Thyroid gland (tissue), 4 donors: ENCODE data around the gene OR7A5. TPM values are rescaled to one million over a fixed set of nuclear protein-coding genes. Genes with fewer than 3 reads are reported as not detected.
"Not testable (repeated sequence)": the region's sequence is repeated elsewhere in the genome, so short reads cannot be mapped to it uniquely, and the experiment has no call there.

ENCODE experiments used
- DNase-seq, 2 donors: peaks; one replicate each; pipeline ENCODE4 v3.0.0-alpha.2; 2019
- H3K27ac ChIP-seq, 3 donors: fragments of 200-600 bp; sonication (generic); 1 replicate in 2 of 3; 2 replicates in 1 of 3; pipeline ENCODE4 v1.5.1; 2016 to 2019; ENCODE audit warnings: mild to moderate bottlenecking in 1 of 3, moderate library complexity in 1 of 3
- H3K27me3 ChIP-seq: fragments of 200-600 bp; sonication (generic); one replicate; pipeline ENCODE4 v1.5.1; 2019
- H3K36me3 ChIP-seq, 2 donors: fragments of 200-600 bp; sonication (generic); one replicate each; pipeline ENCODE4 v1.5.1; 2016 to 2019
- H3K4me1 ChIP-seq, 2 donors: fragments of 200-600 bp; sonication (generic); one replicate each; pipeline ENCODE4 v1.5.1; 2017 to 2019
- H3K4me3 ChIP-seq, 3 donors: fragments of 200-600 bp; sonication (generic); replicated peaks in 1 of 3; 1 replicate in 2 of 3; 2 replicates in 1 of 3; pipeline ENCODE4 v1.5.1; 2016; ENCODE audit warnings: mild to moderate bottlenecking in 1 of 3
- H3K9me3 ChIP-seq: fragments of 200-600 bp; sonication (generic); one replicate; pipeline ENCODE4 v1.5.1; 2017
- CTCF ChIP-seq, 6 experiments: fragments of 200-600 bp in 3 of 6; fragments of 450-650 bp in 3 of 6; sonication (generic) in 3 of 6; IDR thresholded peaks; one replicate each; pipeline ENCODE4 v1.5.1; 2016 to 2019; ENCODE audit warnings: antibody characterized with exemption in 6 of 6, mild to moderate bottlenecking in 2 of 6, inconsistent platforms in 1 of 6, moderate library complexity in 1 of 6
- POLR2A ChIP-seq, 2 donors: fragments of 450-650 bp; IDR thresholded peaks; one replicate each; pipeline ENCODE4 v1.6.1; 2017; ENCODE audit warnings: antibody characterized with exemption in 2 of 2, mild to moderate bottlenecking in 2 of 2, moderate library complexity in 1 of 2
- WGBS, 2 donors: methylation state at CpG; one replicate each; pipeline ENCODE4 v1.1.5; 2017; 5-methylcytosine and 5-hydroxymethylcytosine counted together
- intact Hi-C: fragments of 100-400 bp; cut with DNase I; formaldehyde crosslinking; loops from one replicate; pipeline ENCODE4 v1.15.1; 2023
- total RNA-seq, 4 donors: library from RNA; depleted of rRNA; stranded (reverse); fragments of >200 nt; gene quantifications; one replicate each; pipeline ENCODE4 v1.2.3, GENCODE V29; 2016

OR7A5 gene
- total RNA-seq, 4 donors from 2014 or later: not detected

- Histone ChIP-seq H3K4me3 (no peak overlapping the region), H3K36me3 (no peaks in the 10 kb centered on the region), H3K27ac (no peak overlapping the region), H3K4me1 (no peaks in the 10 kb centered on the region), H3K9me3 (no peaks in the 10 kb centered on the region), H3K27me3 (no peaks in the 10 kb centered on the region)
- intact Hi-C loops: no loop called here
- DNase-seq: no peak
- TF ChIP-seq POLR2A (IDR thresholded peaks at IDR 0.05) (no peak), CTCF (IDR thresholded peaks at IDR 0.05) (no peak)
- WGBS, 2 donors: 82 to 89% methylated on average over 3 of the region's 3 CpGs
Measured at GRCh38 chr19:14804765-14805164, 30.2 kb downstream of the OR7A5 start.

- Histone ChIP-seq H3K4me3 (no peak overlapping the region), H3K27me3 (no peaks in the 10 kb centered on the region), H3K4me1 (no peaks in the 10 kb centered on the region), H3K27ac (no peak overlapping the region), H3K36me3 (no peaks in the 10 kb centered on the region), H3K9me3 (no peaks in the 10 kb centered on the region)
- TF ChIP-seq POLR2A (IDR thresholded peaks at IDR 0.05): no peak
- TF ChIP-seq CTCF (IDR thresholded peaks at IDR 0.05): no peak
- intact Hi-C loops: no loop called here
- no peak for DNase-seq
- WGBS, 2 donors: 76 to 79% methylated on average over 5 of the region's 5 CpGs
Measured at GRCh38 chr19:14798760-14799159, 36.2 kb downstream of the OR7A5 start.

GRCh38 chr19:14796021-14796420 is 39.0 kb downstream of the OR7A5 start:
- H3K36me3 ChIP-seq: no peaks in the 10 kb centered on the region
- no peaks in the 10 kb centered on the region for H3K9me3 ChIP-seq
- TF ChIP-seq POLR2A (IDR thresholded peaks at IDR 0.05): no peak
- no peak for TF ChIP-seq CTCF (IDR thresholded peaks at IDR 0.05)
- H3K4me3 ChIP-seq: no peak overlapping the region
- WGBS, 2 donors: 92 to 96% methylated on average over 11 of the region's 11 CpGs
- intact Hi-C loops: no loop called here
- DNase-seq: no peak
- H3K27ac ChIP-seq: no peak overlapping the region
- no peaks in the 10 kb centered on the region for H3K27me3 ChIP-seq
- no peaks in the 10 kb centered on the region for H3K4me1 ChIP-seq

GRCh38 chr19:14795078-14795721 is 39.8 kb downstream of the OR7A5 start:
- Histone ChIP-seq H3K27me3 (no peaks in the 10 kb centered on the region), H3K4me1 (no peaks in the 10 kb centered on the region), H3K4me3 (no peak overlapping the region), H3K9me3 (no peaks in the 10 kb centered on the region), H3K36me3 (no peaks in the 10 kb centered on the region), H3K27ac (no peak overlapping the region)
- no peak for TF ChIP-seq POLR2A (IDR thresholded peaks at IDR 0.05)
- no peak for TF ChIP-seq CTCF (IDR thresholded peaks at IDR 0.05)
- DNase-seq: no peak
- WGBS, 2 donors: 81 to 83% methylated on average over 5 of the region's 5 CpGs
- intact Hi-C loops: no loop called here

- DNase-seq, H3K27ac ChIP-seq, H3K4me1 ChIP-seq, H3K9me3 ChIP-seq, H3K4me3 ChIP-seq, intact Hi-C loops, H3K36me3 ChIP-seq, H3K27me3 ChIP-seq: not testable (repeated sequence)
- WGBS, 2 donors: 66 to 71% methylated on average over 6 of the region's 6 CpGs
Measured at GRCh38 chr19:14792250-14792649, 42.7 kb downstream of the OR7A5 start.
